ENCODE results near the gene ACMSD. TPM values are rescaled to one million over a fixed set of nuclear protein-coding genes. Genes with fewer than 3 reads are reported as not detected.
"Not testable (repeated sequence)": the region's sequence is repeated elsewhere in the genome, so short reads cannot be mapped to it uniquely, and the experiment has no call there.

Gene ACMSD
- polyA plus RNA-seq, 1 donor = 0.34 TPM

DNA sequence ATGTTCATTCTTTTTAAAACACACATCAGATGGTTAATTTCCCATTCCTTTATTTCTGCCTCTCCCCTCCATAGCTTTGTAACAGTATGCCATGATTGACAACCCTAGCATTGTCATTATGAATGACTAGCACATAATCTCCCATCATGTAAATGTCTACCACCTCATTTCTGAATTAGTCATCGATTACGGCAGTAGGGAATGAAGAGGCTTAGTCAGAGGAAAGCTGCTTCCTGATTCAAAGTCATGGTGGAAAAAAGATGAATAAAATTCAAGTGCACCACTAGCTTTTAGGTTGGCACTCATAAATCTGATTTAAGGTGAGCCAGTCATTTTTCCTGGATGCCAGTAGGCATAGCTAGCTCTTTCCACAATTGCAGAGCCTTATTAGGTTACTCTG is 19.1 kb upstream of the ACMSD start:
- H3K4me1 ChIP-seq (ENCODE audit: control insufficient read depth, insufficient read depth, low read length) = peaks cover 3% of the 10 kb centered on the region
- H3K36me3 ChIP-seq (ENCODE audit: control insufficient read depth, insufficient read depth, low read length) = no peaks in the 10 kb centered on the region
- H3K27ac ChIP-seq (ENCODE audit: low read length) = no peak overlapping the region
- WGBS (ENCODE audit: insufficient coverage, low lambda C conversion rate) = no CpG with 5 or more reads among the region's 2 CpGs
- H3K9me3 ChIP-seq (ENCODE audit: control insufficient read depth, low read depth, low read length) = no peaks in the 10 kb centered on the region
- no peak for DNase-seq
- no peaks in the 10 kb centered on the region for H3K27me3 ChIP-seq (ENCODE audit: control insufficient read depth, insufficient read depth, low read length)
- H3K4me3 ChIP-seq (ENCODE audit: low read length) = no peak overlapping the region

DNA sequence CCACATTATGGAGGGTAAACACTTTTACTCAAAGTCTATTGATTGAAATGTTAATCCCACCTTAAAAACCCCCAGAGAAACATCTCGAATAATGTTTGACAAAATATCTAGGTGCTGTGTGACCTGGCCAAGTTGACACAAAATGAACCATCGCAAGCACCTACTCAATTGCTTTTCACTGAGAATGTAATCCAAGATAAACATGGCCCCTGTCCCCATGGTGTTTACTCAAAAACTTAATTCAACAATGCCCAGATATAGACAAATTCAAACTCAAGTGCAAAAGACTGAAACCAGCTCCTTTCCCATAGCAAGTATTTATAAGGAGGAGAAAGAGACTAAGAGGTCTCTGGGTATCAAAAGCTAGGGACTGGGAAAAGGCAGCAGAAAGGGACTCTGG is 15.0 kb upstream of the ACMSD start:
- no peaks in the 10 kb centered on the region for H3K9me3 ChIP-seq (ENCODE audit: control insufficient read depth, low read depth, low read length)
- H3K36me3 ChIP-seq (ENCODE audit: control insufficient read depth, insufficient read depth, low read length) = no peaks in the 10 kb centered on the region
- WGBS (ENCODE audit: insufficient coverage, low lambda C conversion rate) = no CpG with 5 or more reads among the region's 2 CpGs
- H3K4me3 ChIP-seq (ENCODE audit: low read length) = no peak overlapping the region
- no peak for DNase-seq
- H3K27me3 ChIP-seq (ENCODE audit: control insufficient read depth, insufficient read depth, low read length) = no peaks in the 10 kb centered on the region
- peaks cover 2% of the 10 kb centered on the region for H3K4me1 ChIP-seq (ENCODE audit: control insufficient read depth, insufficient read depth, low read length)
- H3K27ac ChIP-seq (ENCODE audit: low read length) = no peak overlapping the region

DNA sequence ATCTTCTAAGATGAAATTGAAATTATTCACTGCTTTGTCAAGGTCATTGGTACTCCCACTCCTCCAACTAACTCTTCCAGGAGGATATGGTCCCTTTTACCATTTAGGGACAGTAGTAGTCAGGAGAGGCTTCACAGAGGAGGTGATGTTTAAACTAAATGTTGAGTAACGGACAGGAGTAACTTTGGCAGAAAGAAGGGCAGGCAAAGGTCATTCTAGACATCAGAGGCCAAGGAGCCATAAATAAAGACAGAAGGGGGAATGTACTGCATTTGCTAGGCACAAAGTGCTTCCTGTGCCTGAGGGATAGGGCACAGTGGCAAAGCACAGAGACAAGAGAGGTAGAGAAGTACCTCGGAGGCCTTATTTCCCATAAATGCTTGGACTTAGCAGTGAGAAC is 14.6 kb upstream of the ACMSD start:
- no peaks in the 10 kb centered on the region for H3K36me3 ChIP-seq (ENCODE audit: control insufficient read depth, insufficient read depth, low read length)
- H3K4me3 ChIP-seq (ENCODE audit: low read length) = no peak overlapping the region
- no peak overlapping the region for H3K27ac ChIP-seq (ENCODE audit: low read length)
- no peak for DNase-seq
- no peaks in the 10 kb centered on the region for H3K4me1 ChIP-seq (ENCODE audit: control insufficient read depth, insufficient read depth, low read length)
- no CpG with 5 or more reads among the region's 2 CpGs for WGBS (ENCODE audit: insufficient coverage, low lambda C conversion rate)
- no peaks in the 10 kb centered on the region for H3K9me3 ChIP-seq (ENCODE audit: control insufficient read depth, low read depth, low read length)
- no peaks in the 10 kb centered on the region for H3K27me3 ChIP-seq (ENCODE audit: control insufficient read depth, insufficient read depth, low read length)

DNA sequence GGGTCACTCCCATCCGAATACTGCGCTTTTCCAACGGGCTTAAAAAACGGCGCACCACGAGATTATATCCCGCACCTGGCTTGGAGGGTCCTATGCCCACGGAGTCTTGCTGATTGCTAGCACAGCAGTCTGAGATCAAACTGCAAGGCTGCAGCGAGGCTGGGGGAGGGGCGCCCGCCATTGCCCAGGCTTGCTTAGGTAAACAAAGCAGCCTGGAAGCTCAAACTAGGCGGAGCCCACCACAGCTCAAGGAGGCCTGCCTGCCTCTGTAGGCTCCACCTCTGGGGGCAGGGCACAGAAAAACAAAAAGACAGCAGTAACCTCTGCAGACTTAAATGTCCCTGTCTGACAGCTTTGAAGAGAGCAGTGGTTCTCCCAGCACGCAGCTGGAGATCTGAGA is 12.7 kb upstream of the ACMSD start:
- not testable (repeated sequence) for H3K27ac ChIP-seq (ENCODE audit: low read length); H3K9me3 ChIP-seq (ENCODE audit: control insufficient read depth, low read depth, low read length); H3K4me3 ChIP-seq (ENCODE audit: low read length); DNase-seq; H3K36me3 ChIP-seq (ENCODE audit: control insufficient read depth, insufficient read depth, low read length); H3K4me1 ChIP-seq (ENCODE audit: control insufficient read depth, insufficient read depth, low read length); H3K27me3 ChIP-seq (ENCODE audit: control insufficient read depth, insufficient read depth, low read length)
- WGBS (ENCODE audit: insufficient coverage, low lambda C conversion rate) = no CpG with 5 or more reads among the region's 13 CpGs

DNA sequence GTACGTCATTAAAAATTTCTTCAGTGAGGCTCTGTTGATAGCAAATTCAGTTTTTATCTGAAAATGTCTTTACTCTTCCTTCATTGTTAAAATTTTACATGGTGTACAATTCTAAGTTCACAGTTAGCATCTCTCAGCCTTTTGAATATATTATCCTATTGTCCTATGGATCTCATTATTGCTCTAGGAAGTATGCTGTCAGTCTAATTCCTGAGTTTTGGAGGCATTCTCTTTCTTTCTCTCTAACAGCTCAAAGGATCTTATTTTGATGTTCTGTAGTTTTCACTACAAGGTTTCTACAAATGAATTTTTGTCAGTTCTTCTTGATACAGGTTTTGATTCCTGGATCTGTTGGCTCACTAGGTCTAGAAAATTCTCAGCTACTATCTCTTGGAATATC is 2.9 kb upstream of the ACMSD start:
- no peaks in the 10 kb centered on the region for H3K27me3 ChIP-seq (ENCODE audit: control insufficient read depth, insufficient read depth, low read length)
- H3K27ac ChIP-seq (ENCODE audit: low read length) = no peak overlapping the region
- 100% methylated on average over 1 of the region's 1 CpG for WGBS (ENCODE audit: insufficient coverage, low lambda C conversion rate)
- no peak overlapping the region for H3K4me3 ChIP-seq (ENCODE audit: low read length)
- no peaks in the 10 kb centered on the region for H3K4me1 ChIP-seq (ENCODE audit: control insufficient read depth, insufficient read depth, low read length)
- DNase-seq = no peak
- no peaks in the 10 kb centered on the region for H3K9me3 ChIP-seq (ENCODE audit: control insufficient read depth, low read depth, low read length)
- no peaks in the 10 kb centered on the region for H3K36me3 ChIP-seq (ENCODE audit: control insufficient read depth, insufficient read depth, low read length)

DNA sequence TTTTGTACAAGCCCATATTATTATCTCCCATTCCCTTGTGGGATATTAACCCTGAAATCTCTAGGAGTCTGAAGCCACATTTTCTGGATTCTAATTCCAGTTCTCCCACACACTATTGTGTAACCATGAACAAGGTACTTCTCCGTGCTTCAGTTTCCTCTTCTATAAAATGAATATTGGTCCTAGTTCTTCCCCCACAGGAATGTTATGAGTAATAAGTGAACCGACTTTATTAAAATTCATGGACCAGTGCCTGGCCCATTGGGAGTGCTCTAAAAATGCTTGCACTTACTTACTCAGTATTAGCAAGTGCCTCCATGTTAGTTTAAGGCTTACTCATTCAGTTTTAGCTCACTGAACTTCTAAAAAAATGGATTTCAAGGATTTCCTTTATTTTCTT is 1.4 kb upstream of the ACMSD start:
- no peak for DNase-seq
- no peak overlapping the region for H3K27ac ChIP-seq (ENCODE audit: low read length)
- no peaks in the 10 kb centered on the region for H3K9me3 ChIP-seq (ENCODE audit: control insufficient read depth, low read depth, low read length)
- no peak overlapping the region for H3K4me3 ChIP-seq (ENCODE audit: low read length)
- H3K36me3 ChIP-seq (ENCODE audit: control insufficient read depth, insufficient read depth, low read length) = no peaks in the 10 kb centered on the region
- WGBS (ENCODE audit: insufficient coverage, low lambda C conversion rate) = no CpG with 5 or more reads among the region's 2 CpGs
- H3K4me1 ChIP-seq (ENCODE audit: control insufficient read depth, insufficient read depth, low read length) = no peaks in the 10 kb centered on the region
- H3K27me3 ChIP-seq (ENCODE audit: control insufficient read depth, insufficient read depth, low read length) = no peaks in the 10 kb centered on the region

DNA sequence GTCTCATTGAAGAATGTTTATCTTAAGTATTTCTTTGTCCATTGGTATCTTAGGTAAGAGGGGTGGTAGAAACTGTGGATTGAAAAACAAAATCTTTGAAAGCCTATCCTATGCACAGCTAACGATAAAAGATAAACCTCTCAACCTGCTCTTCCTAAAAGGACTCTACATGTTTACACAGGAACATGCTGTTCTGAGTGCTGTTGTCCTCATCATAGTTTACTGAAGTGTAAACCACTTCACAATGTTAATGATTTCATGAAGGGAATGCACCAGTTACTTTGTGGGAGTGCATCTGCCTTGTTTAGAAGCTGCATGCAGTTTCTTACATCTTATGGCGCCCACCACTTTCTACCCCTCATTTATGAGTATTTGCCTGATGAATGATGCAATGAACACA is 1.2 kb downstream of the ACMSD start:
- H3K27ac ChIP-seq (ENCODE audit: low read length) = no peak overlapping the region
- H3K36me3 ChIP-seq (ENCODE audit: control insufficient read depth, insufficient read depth, low read length) = no peaks in the 10 kb centered on the region
- no peaks in the 10 kb centered on the region for H3K27me3 ChIP-seq (ENCODE audit: control insufficient read depth, insufficient read depth, low read length)
- DNase-seq = no peak
- WGBS (ENCODE audit: insufficient coverage, low lambda C conversion rate) = no CpG with 5 or more reads among the region's 2 CpGs
- H3K4me3 ChIP-seq (ENCODE audit: low read length) = no peak overlapping the region
- H3K9me3 ChIP-seq (ENCODE audit: control insufficient read depth, low read depth, low read length) = no peaks in the 10 kb centered on the region
- no peaks in the 10 kb centered on the region for H3K4me1 ChIP-seq (ENCODE audit: control insufficient read depth, insufficient read depth, low read length)

DNA sequence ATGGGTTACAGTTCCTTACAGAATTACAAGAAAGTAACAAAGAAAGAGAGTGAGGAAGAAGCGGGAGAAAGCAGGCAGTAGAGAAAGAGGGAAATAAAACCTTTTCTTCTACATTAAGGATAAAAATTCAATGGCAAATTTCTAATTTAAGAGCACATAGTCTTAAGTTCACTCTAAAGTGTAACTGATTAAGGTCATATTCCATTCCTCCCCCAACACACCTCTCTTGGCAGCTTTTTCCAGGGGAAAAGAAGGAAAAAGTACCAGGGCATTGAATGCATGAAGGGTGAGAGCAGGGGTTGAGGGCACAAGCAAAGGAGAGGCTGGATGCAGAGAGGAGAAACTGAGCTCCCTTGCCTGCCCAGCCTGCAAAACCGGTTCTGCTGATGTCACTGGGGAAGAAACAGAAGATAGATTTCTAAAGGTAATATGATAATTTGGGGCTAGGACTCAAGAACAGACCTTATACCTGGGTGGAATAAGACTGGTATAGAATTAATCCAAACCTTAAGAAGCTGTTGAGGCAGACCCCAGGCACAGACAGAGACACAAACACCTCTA is 4.6 kb downstream of the ACMSD start:
- Histone ChIP-seq H3K27me3 (ENCODE audit: control insufficient read depth, insufficient read depth, low read length) (no peaks in the 10 kb centered on the region), H3K9me3 (ENCODE audit: control insufficient read depth, low read depth, low read length) (no peaks in the 10 kb centered on the region), H3K36me3 (ENCODE audit: control insufficient read depth, insufficient read depth, low read length) (no peaks in the 10 kb centered on the region), H3K4me3 (ENCODE audit: low read length) (no peak overlapping the region), H3K27ac (ENCODE audit: low read length) (no peak overlapping the region), H3K4me1 (ENCODE audit: control insufficient read depth, insufficient read depth, low read length) (peaks cover 7% of the 10 kb centered on the region)
- WGBS (ENCODE audit: insufficient coverage, low lambda C conversion rate) = 91% methylated on average over 2 of the region's 2 CpGs
- no peak for DNase-seq

DNA sequence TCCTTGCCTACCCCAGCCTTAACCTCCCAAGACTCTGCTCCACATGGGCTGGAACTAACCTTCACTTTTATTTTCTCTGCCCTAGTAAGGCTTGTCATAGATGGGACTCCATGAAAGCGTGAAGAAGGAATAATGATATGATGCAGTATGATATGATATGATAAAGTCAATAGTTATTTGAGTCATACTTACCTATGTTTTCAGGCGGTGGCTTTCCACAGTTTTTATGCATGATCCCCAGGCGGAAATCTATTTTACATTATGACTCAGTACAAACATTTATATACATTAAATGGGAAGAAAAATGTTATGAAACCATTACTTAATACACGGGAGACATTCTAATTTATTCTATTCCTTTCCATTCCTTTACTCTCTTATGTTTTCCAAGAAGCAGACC is 5.6 kb downstream of the ACMSD start:
- DNase-seq = no peak
- H3K9me3 ChIP-seq (ENCODE audit: control insufficient read depth, low read depth, low read length) = no peaks in the 10 kb centered on the region
- no peak overlapping the region for H3K27ac ChIP-seq (ENCODE audit: low read length)
- no peaks in the 10 kb centered on the region for H3K27me3 ChIP-seq (ENCODE audit: control insufficient read depth, insufficient read depth, low read length)
- H3K36me3 ChIP-seq (ENCODE audit: control insufficient read depth, insufficient read depth, low read length) = no peaks in the 10 kb centered on the region
- 92% methylated on average over 2 of the region's 4 CpGs for WGBS (ENCODE audit: insufficient coverage, low lambda C conversion rate)
- peaks cover 7% of the 10 kb centered on the region for H3K4me1 ChIP-seq (ENCODE audit: control insufficient read depth, insufficient read depth, low read length)
- no peak overlapping the region for H3K4me3 ChIP-seq (ENCODE audit: low read length)

DNA sequence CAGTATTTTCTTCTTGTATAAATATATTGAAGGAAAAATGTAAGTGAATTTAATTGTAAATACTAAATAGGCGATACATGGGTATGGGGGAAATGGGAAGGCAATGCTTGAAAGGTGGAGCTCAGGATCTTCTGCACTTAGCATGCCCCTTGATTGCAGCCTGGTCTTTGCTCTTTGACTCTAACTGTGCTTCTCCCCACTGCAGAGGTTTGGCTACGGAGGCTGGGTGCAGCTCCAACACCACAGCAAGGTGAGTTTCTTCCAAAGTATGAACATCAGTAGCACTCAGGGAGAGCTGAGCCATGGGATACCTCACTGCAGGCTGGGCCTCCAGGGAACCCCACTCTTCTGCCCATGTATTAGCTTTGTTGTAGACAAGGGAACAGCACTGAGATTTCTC is 6.6 kb downstream of the ACMSD start:
- Histone ChIP-seq H3K36me3 (ENCODE audit: control insufficient read depth, insufficient read depth, low read length) (no peaks in the 10 kb centered on the region), H3K27ac (ENCODE audit: low read length) (no peak overlapping the region), H3K9me3 (ENCODE audit: control insufficient read depth, low read depth, low read length) (no peaks in the 10 kb centered on the region), H3K27me3 (ENCODE audit: control insufficient read depth, insufficient read depth, low read length) (no peaks in the 10 kb centered on the region), H3K4me3 (ENCODE audit: low read length) (no peak overlapping the region), H3K4me1 (ENCODE audit: control insufficient read depth, insufficient read depth, low read length) (peaks cover 7% of the 10 kb centered on the region)
- WGBS (ENCODE audit: insufficient coverage, low lambda C conversion rate) = 90% methylated on average over 2 of the region's 2 CpGs
- no peak for DNase-seq

DNA sequence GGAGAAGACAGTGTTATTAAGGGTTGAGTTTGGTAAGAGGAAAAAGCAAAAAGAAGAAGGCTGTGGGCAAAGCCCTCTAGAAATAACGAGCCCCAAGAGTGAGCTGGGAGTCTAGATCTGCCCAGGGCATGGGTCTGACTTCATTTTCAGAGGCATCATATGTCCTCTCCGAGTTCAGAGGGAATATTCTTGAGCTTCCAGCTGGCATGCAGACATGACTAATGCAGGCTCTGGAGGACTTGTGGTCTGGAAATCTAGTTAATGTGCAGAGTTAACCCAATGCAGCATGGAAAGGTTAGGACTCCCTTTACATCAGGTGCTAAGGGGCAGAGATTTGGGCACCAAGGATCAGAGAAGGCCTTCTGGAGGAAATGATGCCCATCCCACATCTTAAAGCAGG is 7.3 kb downstream of the ACMSD start:
- H3K4me1 ChIP-seq (ENCODE audit: control insufficient read depth, insufficient read depth, low read length) = peaks cover 7% of the 10 kb centered on the region
- no CpG with 5 or more reads among the region's 2 CpGs for WGBS (ENCODE audit: insufficient coverage, low lambda C conversion rate)

More for the DNA sequence above, 7.3 kb downstream of the ACMSD start:
- Histone ChIP-seq H3K27ac (ENCODE audit: low read length) (no peak overlapping the region), H3K36me3 (ENCODE audit: control insufficient read depth, insufficient read depth, low read length) (no peaks in the 10 kb centered on the region), H3K9me3 (ENCODE audit: control insufficient read depth, low read depth, low read length) (no peaks in the 10 kb centered on the region), H3K27me3 (ENCODE audit: control insufficient read depth, insufficient read depth, low read length) (no peaks in the 10 kb centered on the region), H3K4me3 (ENCODE audit: low read length) (no peak overlapping the region)
- DNase-seq = no peak
